Neural progenitor cell (in vitro differentiated cells): ENCODE measurements around the gene KIAA0040. TPM values are rescaled to one million over a fixed set of nuclear protein-coding genes. Genes with fewer than 3 reads are reported as not detected.

Experiments
- DNase-seq: peaks from one replicate; pipeline ENCODE4 v3.0.0-alpha.2; 2016; ENCODE audit warnings: low spot score
- H2AFZ ChIP-seq: fragments of 200-600 bp; sonication (generic); replicated peaks from 2 replicates; pipeline ENCODE4 v1.6.1; 2016; ENCODE audit warnings: antibody characterized with exemption
- H3F3A ChIP-seq: fragments of 200-600 bp; sonication (generic); 2 replicates; pipeline ENCODE4 v1.6.1; 2016; ENCODE audit warnings: antibody characterized with exemption, low read depth
- H3K27ac ChIP-seq: fragments of 200-600 bp; sonication (generic); 2 replicates; pipeline ENCODE4 v1.5.1; 2016; ENCODE audit warnings: mild to moderate bottlenecking
- H3K27me3 ChIP-seq: fragments of 200-600 bp; sonication (generic); 2 replicates; pipeline ENCODE4 v1.6.1; 2016; ENCODE audit warnings: mild to moderate bottlenecking, moderate library complexity
- H3K36me3 ChIP-seq: fragments of 200-600 bp; sonication (generic); 2 replicates; pipeline ENCODE4 v1.5.1; 2016
- H3K4me1 ChIP-seq: fragments of 200-600 bp; sonication (generic); 2 replicates; pipeline ENCODE4 v1.6.1; 2016; ENCODE audit warnings: mixed run types
- H3K4me2 ChIP-seq: fragments of 200-600 bp; sonication (generic); 2 replicates; pipeline ENCODE4 v1.6.1; 2016
- H3K4me3 ChIP-seq: fragments of 200-600 bp; sonication (generic); 2 replicates; pipeline ENCODE4 v1.5.1; 2016
- H3K79me2 ChIP-seq: fragments of 200-600 bp; sonication (generic); 2 replicates; pipeline ENCODE4 v1.6.1; 2016; ENCODE audit warnings: low read depth
- H3K9ac ChIP-seq: fragments of 200-600 bp; sonication (generic); 2 replicates; pipeline ENCODE4 v1.6.1; 2016
- H3K9me3 ChIP-seq: fragments of 200-600 bp; sonication (generic); 2 replicates; pipeline ENCODE4 v1.5.1; 2016; ENCODE audit warnings: low read depth
- H4K20me1 ChIP-seq: fragments of 200-600 bp; sonication (generic); 2 replicates; pipeline ENCODE4 v1.6.1; 2016; ENCODE audit warnings: low read depth
- H3K27ac Mint-ChIP-seq: 3 replicates; pipeline ENCODE4 v1.8.0; 2021; ENCODE audit warnings: mixed read lengths
- H3K27me3 Mint-ChIP-seq: 2 replicates; pipeline ENCODE4 v1.8.0; 2022; ENCODE audit warnings: low read depth, mild to moderate bottlenecking, inconsistent platforms, moderate library complexity, mixed read lengths; ENCODE audit not compliant: insufficient read depth
- H3K36me3 Mint-ChIP-seq: 3 replicates; pipeline ENCODE4 v1.8.0; 2021; ENCODE audit warnings: mixed read lengths
- H3K4me1 Mint-ChIP-seq: 3 replicates; pipeline ENCODE4 v1.8.0; 2021; ENCODE audit warnings: mixed read lengths
- H3K4me3 Mint-ChIP-seq: 3 replicates; pipeline ENCODE4 v1.8.0; 2021; ENCODE audit warnings: mild to moderate bottlenecking, moderate library complexity, mixed read lengths
- H3K9me3 Mint-ChIP-seq: 3 replicates; pipeline ENCODE4 v1.8.0; 2020; ENCODE audit warnings: mixed read lengths
- EZH2 ChIP-seq: fragments of 200-600 bp; sonication (generic); IDR thresholded peaks from 2 replicates; pipeline ENCODE4 v1.6.1; 2017; ENCODE audit warnings: antibody characterized with exemption, mild to moderate bottlenecking, moderate library complexity
- EZH2phosphoT487 ChIP-seq: fragments of 200-600 bp; sonication (generic); IDR thresholded peaks from 2 replicates; pipeline ENCODE4 v1.6.1; 2017; ENCODE audit warnings: antibody characterized with exemption
- total RNA-seq: library from RNA; depleted of rRNA; stranded (reverse); fragments of >200 nt; gene quantifications from 2 replicates; pipeline ENCODE4 v1.2.3, GENCODE V29; 2015; ENCODE audit warnings: low replicate concordance
- TF ChIP-seq, protein P1 (sequence below): fragments of 200-600 bp; sonication (generic); IDR thresholded peaks from 2 replicates; pipeline ENCODE4 v1.5.1; 2017; ENCODE audit warnings: antibody characterized with exemption, mild to moderate bottlenecking

The KIAA0040 gene
- total RNA-seq, 1 donor from 2014 or later, result not detected

DNA sequence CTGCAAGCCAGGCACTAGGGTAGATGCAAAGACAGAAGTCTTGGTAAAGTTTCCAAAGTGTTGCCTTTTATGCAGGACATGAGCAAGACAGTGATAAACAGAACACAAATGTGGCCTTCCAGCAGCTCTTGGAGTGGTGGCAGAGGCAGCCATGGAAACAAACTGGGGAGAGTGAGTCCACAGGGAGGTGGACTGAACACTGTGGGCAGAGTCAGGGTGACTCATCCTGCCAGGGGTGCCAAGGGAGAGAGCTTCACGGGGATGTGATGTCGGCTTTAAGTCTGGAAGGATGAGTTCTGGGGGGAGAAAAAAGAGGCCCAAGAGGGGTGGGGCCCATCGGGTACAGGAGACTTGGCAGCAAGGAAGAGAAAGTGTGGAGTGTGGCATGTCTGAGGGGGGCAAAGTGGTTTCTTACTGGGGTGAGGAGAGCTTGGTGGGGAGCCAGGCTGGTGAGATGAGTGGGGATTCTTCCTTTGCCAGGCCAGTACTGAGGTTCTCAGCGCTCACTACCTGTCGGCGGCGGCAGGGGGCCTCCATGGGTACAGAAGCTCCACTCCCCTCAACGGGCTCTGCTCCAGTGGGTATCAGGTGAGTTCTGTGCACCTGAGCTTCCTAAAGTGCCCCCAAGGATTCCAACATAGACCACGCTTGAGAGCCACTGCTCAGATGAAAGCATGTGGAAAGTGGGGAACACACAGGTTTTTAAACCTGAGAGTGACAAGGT lies 41.8 kb downstream of the KIAA0040 start:
- Histone ChIP-seq H3K27ac (no peak overlapping the region), H3K4me3 (no peak overlapping the region), H4K20me1 (no peaks in the 10 kb centered on the region), H2AFZ (no peak overlapping the region), H3K9ac (no peak overlapping the region), H3F3A (no peaks in the 10 kb centered on the region), H3K4me2 (no peak overlapping the region), H3K27me3 (peaks cover 50% of the 10 kb centered on the region), H3K4me1 (peaks cover 5% of the 10 kb centered on the region), H3K79me2 (no peaks in the 10 kb centered on the region), H3K9me3 (no peaks in the 10 kb centered on the region), H3K36me3 (no peaks in the 10 kb centered on the region)
- Mint-ChIP-seq H3K27me3 (peaks cover 4% of the 10 kb centered on the region), H3K4me1 (peaks cover 2% of the 10 kb centered on the region), H3K4me3 (no peak overlapping the region), H3K36me3 (no peaks in the 10 kb centered on the region), H3K27ac (peak overlapping the region; percentile 49), H3K9me3 (no peaks in the 10 kb centered on the region)
- no peak for DNase-seq
- TF ChIP-seq EZH2phosphoT487 (no peak), EZH2 (no peak)
- TF ChIP-seq, protein P1, sequence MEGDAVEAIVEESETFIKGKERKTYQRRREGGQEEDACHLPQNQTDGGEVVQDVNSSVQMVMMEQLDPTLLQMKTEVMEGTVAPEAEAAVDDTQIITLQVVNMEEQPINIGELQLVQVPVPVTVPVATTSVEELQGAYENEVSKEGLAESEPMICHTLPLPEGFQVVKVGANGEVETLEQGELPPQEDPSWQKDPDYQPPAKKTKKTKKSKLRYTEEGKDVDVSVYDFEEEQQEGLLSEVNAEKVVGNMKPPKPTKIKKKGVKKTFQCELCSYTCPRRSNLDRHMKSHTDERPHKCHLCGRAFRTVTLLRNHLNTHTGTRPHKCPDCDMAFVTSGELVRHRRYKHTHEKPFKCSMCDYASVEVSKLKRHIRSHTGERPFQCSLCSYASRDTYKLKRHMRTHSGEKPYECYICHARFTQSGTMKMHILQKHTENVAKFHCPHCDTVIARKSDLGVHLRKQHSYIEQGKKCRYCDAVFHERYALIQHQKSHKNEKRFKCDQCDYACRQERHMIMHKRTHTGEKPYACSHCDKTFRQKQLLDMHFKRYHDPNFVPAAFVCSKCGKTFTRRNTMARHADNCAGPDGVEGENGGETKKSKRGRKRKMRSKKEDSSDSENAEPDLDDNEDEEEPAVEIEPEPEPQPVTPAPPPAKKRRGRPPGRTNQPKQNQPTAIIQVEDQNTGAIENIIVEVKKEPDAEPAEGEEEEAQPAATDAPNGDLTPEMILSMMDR, result no peak

DNA sequence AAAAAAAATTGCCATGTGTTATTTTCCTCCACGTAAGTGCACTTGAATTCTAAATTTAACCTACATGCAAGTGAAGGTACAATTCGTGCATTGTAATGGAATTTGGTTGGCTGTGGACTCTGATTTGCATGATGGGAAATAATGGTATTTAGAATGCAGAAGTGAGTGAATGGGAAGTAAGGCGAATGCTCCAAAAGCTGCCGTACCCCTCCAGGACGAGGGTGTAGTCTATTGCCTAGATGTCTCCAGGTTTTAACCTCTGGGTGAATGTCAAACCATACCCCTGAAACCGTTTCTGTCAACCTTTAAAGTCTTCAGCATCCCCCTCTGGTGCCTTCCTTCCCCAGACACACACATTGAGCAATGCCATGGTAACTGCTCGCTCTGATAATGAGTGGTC lies 44.5 kb downstream of the KIAA0040 start:
- TF ChIP-seq EZH2, result no peak
- no peak for TF ChIP-seq EZH2phosphoT487
- TF ChIP-seq, protein P1, result no peak
- no peak overlapping the region for H3K27ac ChIP-seq
- H3K27ac Mint-ChIP-seq, result no peak overlapping the region
- peaks cover 7% of the 10 kb centered on the region for H3K27me3 Mint-ChIP-seq
- peaks cover 3% of the 10 kb centered on the region for H3K9me3 Mint-ChIP-seq
- no peaks in the 10 kb centered on the region for H3K79me2 ChIP-seq
- H3K4me3 Mint-ChIP-seq, result no peak overlapping the region
- H3K36me3 Mint-ChIP-seq, result no peaks in the 10 kb centered on the region
- no peak overlapping the region for H2AFZ ChIP-seq
- H3K4me1 ChIP-seq, result peaks cover 5% of the 10 kb centered on the region
- peaks cover 47% of the 10 kb centered on the region for H3K27me3 ChIP-seq
- peaks cover 2% of the 10 kb centered on the region for H3K4me1 Mint-ChIP-seq
- no peaks in the 10 kb centered on the region for H3F3A ChIP-seq
- H3K9me3 ChIP-seq, result no peaks in the 10 kb centered on the region
- H3K9ac ChIP-seq, result no peak overlapping the region
- DNase-seq, result no peak
- H4K20me1 ChIP-seq, result no peaks in the 10 kb centered on the region
- no peak overlapping the region for H3K4me2 ChIP-seq
- H3K36me3 ChIP-seq, result no peaks in the 10 kb centered on the region
- no peak overlapping the region for H3K4me3 ChIP-seq

DNA sequence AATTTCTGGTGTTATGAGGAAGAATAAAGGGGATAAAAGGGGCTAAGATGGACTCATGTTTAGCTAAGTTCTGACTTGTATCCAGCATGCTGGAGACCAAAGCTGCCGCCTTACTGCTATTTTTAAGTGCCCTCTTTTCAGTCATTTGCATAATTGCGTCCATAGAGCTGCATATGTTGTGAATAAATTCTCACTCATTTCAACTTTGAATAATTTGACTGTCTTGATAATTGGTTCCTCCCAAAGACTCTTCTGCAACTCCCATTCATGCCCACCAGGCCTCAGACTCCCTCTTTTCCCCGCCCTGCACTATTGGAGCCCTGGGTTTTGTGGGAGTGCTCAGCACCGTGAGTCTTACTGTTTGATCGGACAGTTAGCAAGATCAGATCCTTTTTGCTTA lies 45.0 kb downstream of the KIAA0040 start:
- H3K27ac Mint-ChIP-seq, result no peak overlapping the region
- Histone ChIP-seq H2AFZ (no peak overlapping the region), H4K20me1 (no peaks in the 10 kb centered on the region), H3F3A (no peaks in the 10 kb centered on the region), H3K27ac (no peak overlapping the region), H3K4me1 (peaks cover 4% of the 10 kb centered on the region), H3K4me2 (no peak overlapping the region), H3K27me3 (peaks cover 42% of the 10 kb centered on the region), H3K4me3 (no peak overlapping the region), H3K36me3 (no peaks in the 10 kb centered on the region), H3K9ac (no peak overlapping the region), H3K9me3 (no peaks in the 10 kb centered on the region), H3K79me2 (no peaks in the 10 kb centered on the region)
- no peaks in the 10 kb centered on the region for H3K36me3 Mint-ChIP-seq
- TF ChIP-seq EZH2 (no peak), EZH2phosphoT487 (no peak)
- TF ChIP-seq, protein P1, result no peak
- DNase-seq, result no peak
- H3K9me3 Mint-ChIP-seq, result peaks cover 3% of the 10 kb centered on the region
- H3K27me3 Mint-ChIP-seq, result peaks cover 7% of the 10 kb centered on the region
- H3K4me1 Mint-ChIP-seq, result peaks cover 2% of the 10 kb centered on the region
- no peak overlapping the region for H3K4me3 Mint-ChIP-seq
